Karpas-422 (cell line): ENCODE results near the gene SPATA21. TPM values are rescaled to one million over a fixed set of nuclear protein-coding genes. Genes with fewer than 3 reads are reported as not detected.

Source experiments
- DNase-seq: peaks from one replicate; pipeline ENCODE4 v3.0.0-alpha.2; 2015
- H2AFZ ChIP-seq: fragments of 200-600 bp; sonication (generic); 2 replicates; pipeline ENCODE4 v1.6.1; 2014; ENCODE audit warnings: antibody characterized with exemption, low read length, mixed read lengths
- H3K27ac ChIP-seq: fragments of 200-600 bp; sonication (generic); 2 replicates; pipeline ENCODE4 v1.5.1; 2014; ENCODE audit warnings: mild to moderate bottlenecking, low read length, moderate library complexity
- H3K27me3 ChIP-seq: fragments of 200-600 bp; sonication (generic); 2 replicates; pipeline ENCODE4 v1.6.1; 2014; ENCODE audit warnings: low read length, mixed read lengths
- H3K36me3 ChIP-seq: fragments of 200-600 bp; sonication (generic); 2 replicates; pipeline ENCODE4 v1.6.1; 2014; ENCODE audit warnings: low read length, mixed read lengths; ENCODE audit not compliant: insufficient read depth
- H3K4me1 ChIP-seq: fragments of 200-600 bp; sonication (generic); 2 replicates; pipeline ENCODE4 v1.6.1; 2014; ENCODE audit warnings: mild to moderate bottlenecking, low read length, mixed read lengths
- H3K4me2 ChIP-seq: fragments of 200-600 bp; sonication (generic); 2 replicates; pipeline ENCODE4 v1.6.1; 2014; ENCODE audit warnings: low read length, low read depth, mild to moderate bottlenecking; ENCODE audit not compliant: poor library complexity, severe bottlenecking
- H3K4me3 ChIP-seq: fragments of 200-600 bp; sonication (generic); 2 replicates; pipeline ENCODE4 v1.5.1; 2014; ENCODE audit warnings: mild to moderate bottlenecking, antibody characterized with exemption, low read length, mixed read lengths
- H3K79me2 ChIP-seq: fragments of 200-600 bp; sonication (generic); 2 replicates; pipeline ENCODE4 v1.6.1; 2014; ENCODE audit warnings: mild to moderate bottlenecking, low read length, mixed read lengths
- H3K9ac ChIP-seq: fragments of 200-600 bp; sonication (generic); 2 replicates; pipeline ENCODE4 v1.6.0; 2014; ENCODE audit warnings: low read length
- H3K9me2 ChIP-seq: fragments of 200-600 bp; sonication (generic), shearing (Covaris generic); replicated peaks from 2 replicates; pipeline ENCODE4 v1.6.0; 2014; ENCODE audit warnings: mild to moderate bottlenecking, low read length, moderate library complexity; ENCODE audit not compliant: insufficient read depth
- H3K9me3 ChIP-seq: fragments of 300-700, 200-600 bp; sonication (generic); 2 replicates; pipeline ENCODE4 v1.6.1; 2014; ENCODE audit warnings: low read length, mixed read lengths
- H4K20me1 ChIP-seq: fragments of 200-600 bp; sonication (generic); 2 replicates; pipeline ENCODE4 v1.6.1; 2014; ENCODE audit warnings: mild to moderate bottlenecking, antibody characterized with exemption, low read length, low read depth; ENCODE audit not compliant: insufficient read depth
- total RNA-seq: library from RNA; depleted of rRNA; stranded (reverse); fragments of >200 nt; shearing (Covaris generic); gene quantifications from 2 replicates; pipeline ENCODE4 v1.2.3, GENCODE V29; 2014; ENCODE audit warnings: low replicate concordance

SPATA21 gene
- total RNA-seq, 1 experiment from 2014 or later, result 1.2 TPM

DNA sequence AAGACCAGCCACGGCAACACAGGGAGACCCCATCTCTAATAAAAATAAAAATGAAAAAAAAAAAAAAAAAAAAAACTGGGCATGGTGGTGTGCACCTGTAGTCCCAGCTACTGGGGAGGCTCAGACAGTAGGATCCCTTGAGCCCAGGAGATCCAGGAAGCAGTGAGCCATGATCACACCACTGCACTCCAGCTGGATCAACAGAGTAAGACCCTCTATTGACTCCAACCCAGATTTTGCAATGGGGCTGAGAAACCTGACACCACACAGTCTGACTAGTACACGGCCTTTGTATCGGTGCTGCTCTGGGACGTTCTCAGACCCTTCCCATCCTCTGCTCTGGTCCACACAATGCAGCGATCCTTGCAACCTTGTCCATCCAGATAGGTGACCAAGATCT, 31.8 kb downstream of the SPATA21 start:
- H3K36me3 ChIP-seq, result no peaks in the 10 kb centered on the region

DNA sequence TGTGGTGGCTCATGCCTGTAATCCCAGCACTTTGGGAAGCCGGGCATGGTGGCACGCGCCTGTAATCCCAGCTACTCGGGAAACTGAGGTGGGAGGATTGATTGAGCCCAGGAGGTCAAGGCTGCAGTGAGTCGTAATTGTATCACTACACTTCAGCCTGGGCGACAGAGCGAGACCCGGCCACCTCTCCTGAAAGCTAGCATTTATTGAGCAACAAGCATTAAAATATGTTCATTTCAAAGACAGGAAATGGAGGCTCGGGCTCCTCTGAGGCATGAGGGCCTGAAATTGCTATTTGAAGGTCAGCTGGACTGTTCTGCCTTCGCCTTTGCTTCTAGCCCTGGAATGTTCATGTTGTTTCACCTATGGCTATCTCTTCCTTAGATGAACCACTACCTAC, 34.5 kb downstream of the SPATA21 start:
- H4K20me1 ChIP-seq, result peaks cover 5% of the 10 kb centered on the region; the same call in 1 of the 2 replicates
- no peak overlapping the region for H3K4me2 ChIP-seq
- no peak overlapping the region for H3K27ac ChIP-seq
- H3K36me3 ChIP-seq, result 0 out of 2 replicates have a peak, but pooled peaks cover 3% of the 10 kb centered on the region
- no peak overlapping the region for H3K9ac ChIP-seq
- H3K4me3 ChIP-seq, result no peak overlapping the region
- no peaks in the 10 kb centered on the region for H3K27me3 ChIP-seq
- H3K9me3 ChIP-seq, result no peaks in the 10 kb centered on the region
- no peak overlapping the region for H2AFZ ChIP-seq
- H3K9me2 ChIP-seq, result no peaks in the 10 kb centered on the region
- DNase-seq, result no peak
- no peaks in the 10 kb centered on the region for H3K79me2 ChIP-seq
- H3K4me1 ChIP-seq, result peaks cover 17% of the 10 kb centered on the region

More for the DNA sequence above, 31.8 kb downstream of the SPATA21 start:
- no peak overlapping the region for H3K9ac ChIP-seq
- H3K27ac ChIP-seq, result no peak overlapping the region
- no peaks in the 10 kb centered on the region for H3K79me2 ChIP-seq
- H3K9me3 ChIP-seq, result no peaks in the 10 kb centered on the region
- H3K4me2 ChIP-seq, result no peak overlapping the region
- H3K4me1 ChIP-seq, result peaks cover 3% of the 10 kb centered on the region; the same call in 1 of the 2 replicates
- H3K9me2 ChIP-seq, result no peaks in the 10 kb centered on the region
- H3K27me3 ChIP-seq, result no peaks in the 10 kb centered on the region
- H2AFZ ChIP-seq, result no peak overlapping the region
- no peaks in the 10 kb centered on the region for H4K20me1 ChIP-seq
- DNase-seq, result no peak
- no peak overlapping the region for H3K4me3 ChIP-seq

DNA sequence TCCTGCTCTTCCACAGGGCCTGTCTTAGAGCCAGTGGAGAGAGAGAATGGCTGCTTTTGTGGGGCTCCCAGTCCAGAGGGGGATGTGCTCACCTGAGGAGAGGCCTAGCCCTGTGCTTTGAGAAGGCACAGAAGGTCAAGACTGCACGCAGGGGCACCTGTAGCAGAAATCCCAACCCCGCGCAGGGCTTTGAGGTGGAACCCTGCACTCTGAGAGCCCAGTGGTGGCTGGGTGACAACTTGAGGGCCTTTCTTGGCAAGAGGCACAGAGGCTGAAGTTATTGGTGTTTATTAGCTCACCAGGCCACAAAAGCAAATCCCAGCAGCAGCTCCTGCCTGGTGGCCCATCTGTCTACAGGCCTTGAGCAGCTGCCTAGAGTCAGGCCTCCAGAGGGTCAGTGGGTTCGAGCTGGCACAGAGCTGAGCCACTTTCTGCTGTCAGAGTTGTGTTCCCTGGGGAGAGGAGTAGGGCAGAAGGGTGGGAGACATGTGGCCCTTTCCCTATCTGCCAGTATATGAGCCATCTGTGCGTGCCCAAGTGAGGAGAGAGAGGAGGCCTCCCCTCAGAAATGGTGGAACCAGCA, 38.8 kb downstream of the SPATA21 start:
- no peak overlapping the region for H2AFZ ChIP-seq
- DNase-seq, result no peak
- H3K4me1 ChIP-seq, result peaks cover 28% of the 10 kb centered on the region
- H3K36me3 ChIP-seq, result peaks cover 23% of the 10 kb centered on the region; the same call in 1 of the 2 replicates
- no peaks in the 10 kb centered on the region for H3K9me2 ChIP-seq
- peaks cover 16% of the 10 kb centered on the region for H4K20me1 ChIP-seq
- H3K9ac ChIP-seq, result no peak overlapping the region
- H3K27me3 ChIP-seq, result no peaks in the 10 kb centered on the region
- H3K4me3 ChIP-seq, result no peak overlapping the region
- H3K4me2 ChIP-seq, result no peak overlapping the region
- H3K27ac ChIP-seq, result no peak overlapping the region
- no peaks in the 10 kb centered on the region for H3K9me3 ChIP-seq
- H3K79me2 ChIP-seq, result peaks cover 14% of the 10 kb centered on the region

DNA sequence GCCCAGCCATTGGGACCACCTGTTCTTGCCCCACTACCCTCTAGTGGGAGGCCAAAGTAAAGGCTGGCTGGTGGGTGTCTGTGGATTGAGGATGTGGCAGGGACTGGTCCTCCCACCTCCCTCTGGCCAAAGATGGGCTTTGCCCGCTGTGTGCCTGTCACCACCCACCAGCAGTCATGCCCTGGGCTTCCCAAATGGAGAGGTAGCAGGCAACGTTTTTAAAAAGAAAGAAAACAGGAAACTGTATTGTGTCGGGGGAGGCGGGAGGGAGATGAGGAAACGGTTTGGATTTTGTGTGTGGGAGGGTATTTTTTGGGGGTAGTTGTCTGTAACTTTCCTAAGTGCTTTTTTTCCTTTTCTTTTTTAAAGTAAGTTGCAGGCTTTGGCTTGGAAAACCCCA, 40.1 kb downstream of the SPATA21 start:
- Histone ChIP-seq H3K9me3 (no peaks in the 10 kb centered on the region), H3K9me2 (no peaks in the 10 kb centered on the region), H3K4me1 (peaks cover 28% of the 10 kb centered on the region), H3K79me2 (peaks cover 27% of the 10 kb centered on the region), H3K27ac (no peak overlapping the region), H2AFZ (no peak overlapping the region), H3K27me3 (no peaks in the 10 kb centered on the region), H3K4me3 (no peak overlapping the region), H3K9ac (no peak overlapping the region), H3K36me3 (peaks cover 23% of the 10 kb centered on the region; the same call in 1 of the 2 replicates), H3K4me2 (no peak overlapping the region), H4K20me1 (peaks cover 30% of the 10 kb centered on the region)
- no peak for DNase-seq

DNA sequence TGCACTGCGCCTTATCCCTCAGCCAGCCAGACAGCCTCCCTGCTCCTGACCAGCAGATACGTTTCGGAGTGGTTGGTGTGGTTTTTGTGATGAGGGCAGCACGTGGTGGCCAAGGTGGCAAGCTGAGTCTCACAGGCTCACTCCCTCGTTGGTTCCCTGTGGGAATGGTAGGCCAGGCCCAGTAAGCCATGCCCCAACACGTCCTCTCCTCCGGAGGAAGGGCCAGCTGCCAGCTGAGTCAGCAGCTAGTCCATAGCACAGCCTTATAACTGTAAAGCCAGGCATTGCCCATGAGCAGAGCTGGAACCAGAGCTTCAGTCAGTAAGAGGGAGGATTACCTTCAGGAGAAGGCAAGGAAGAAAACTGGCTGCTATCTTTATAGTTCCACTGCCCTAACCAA, 40.6 kb downstream of the SPATA21 start:
- H3K4me3 ChIP-seq, result no peak overlapping the region
- H3K4me1 ChIP-seq, result peaks cover 28% of the 10 kb centered on the region
- H3K36me3 ChIP-seq, result peaks cover 23% of the 10 kb centered on the region; the same call in 1 of the 2 replicates
- no peaks in the 10 kb centered on the region for H3K9me2 ChIP-seq
- no peaks in the 10 kb centered on the region for H3K9me3 ChIP-seq
- DNase-seq, result no peak
- H3K27ac ChIP-seq, result no peak overlapping the region
- H3K27me3 ChIP-seq, result no peaks in the 10 kb centered on the region
- no peak overlapping the region for H2AFZ ChIP-seq
- H4K20me1 ChIP-seq, result peaks cover 35% of the 10 kb centered on the region
- H3K9ac ChIP-seq, result no peak overlapping the region
- H3K4me2 ChIP-seq, result no peak overlapping the region
- peaks cover 32% of the 10 kb centered on the region for H3K79me2 ChIP-seq

DNA sequence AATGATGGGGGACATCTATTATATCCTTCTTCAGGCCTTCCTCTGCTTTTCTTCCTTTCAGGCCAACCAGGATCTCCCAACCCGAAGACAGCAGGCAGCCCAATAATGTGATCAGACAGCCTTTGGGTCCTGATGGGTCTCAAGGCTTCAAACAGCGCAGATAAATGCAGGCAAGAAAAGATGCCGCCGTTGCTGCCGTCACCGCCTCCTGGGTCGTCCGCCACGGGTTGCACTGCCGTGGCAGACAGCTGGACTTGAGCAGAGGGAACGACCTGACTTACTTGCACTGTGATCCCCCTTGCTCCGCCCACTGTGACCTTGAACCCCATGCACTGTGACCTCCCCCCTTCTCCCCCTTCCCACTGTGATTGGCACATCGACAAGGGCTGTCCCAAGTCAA, 42.2 kb downstream of the SPATA21 start:
- H3K4me1 ChIP-seq, result peaks cover 29% of the 10 kb centered on the region
- no peak for DNase-seq
- H3K27me3 ChIP-seq, result no peaks in the 10 kb centered on the region
- peaks cover 49% of the 10 kb centered on the region for H3K79me2 ChIP-seq
- no peak overlapping the region for H3K9ac ChIP-seq
- no peak overlapping the region for H3K4me3 ChIP-seq
- H3K27ac ChIP-seq, result no peak overlapping the region
- no peak overlapping the region for H3K4me2 ChIP-seq
- peaks cover 23% of the 10 kb centered on the region; the same call in 1 of the 2 replicates for H3K36me3 ChIP-seq
- H4K20me1 ChIP-seq, result peaks cover 51% of the 10 kb centered on the region
- H3K9me2 ChIP-seq, result no peaks in the 10 kb centered on the region
- H3K9me3 ChIP-seq, result no peaks in the 10 kb centered on the region
- no peak overlapping the region for H2AFZ ChIP-seq

DNA sequence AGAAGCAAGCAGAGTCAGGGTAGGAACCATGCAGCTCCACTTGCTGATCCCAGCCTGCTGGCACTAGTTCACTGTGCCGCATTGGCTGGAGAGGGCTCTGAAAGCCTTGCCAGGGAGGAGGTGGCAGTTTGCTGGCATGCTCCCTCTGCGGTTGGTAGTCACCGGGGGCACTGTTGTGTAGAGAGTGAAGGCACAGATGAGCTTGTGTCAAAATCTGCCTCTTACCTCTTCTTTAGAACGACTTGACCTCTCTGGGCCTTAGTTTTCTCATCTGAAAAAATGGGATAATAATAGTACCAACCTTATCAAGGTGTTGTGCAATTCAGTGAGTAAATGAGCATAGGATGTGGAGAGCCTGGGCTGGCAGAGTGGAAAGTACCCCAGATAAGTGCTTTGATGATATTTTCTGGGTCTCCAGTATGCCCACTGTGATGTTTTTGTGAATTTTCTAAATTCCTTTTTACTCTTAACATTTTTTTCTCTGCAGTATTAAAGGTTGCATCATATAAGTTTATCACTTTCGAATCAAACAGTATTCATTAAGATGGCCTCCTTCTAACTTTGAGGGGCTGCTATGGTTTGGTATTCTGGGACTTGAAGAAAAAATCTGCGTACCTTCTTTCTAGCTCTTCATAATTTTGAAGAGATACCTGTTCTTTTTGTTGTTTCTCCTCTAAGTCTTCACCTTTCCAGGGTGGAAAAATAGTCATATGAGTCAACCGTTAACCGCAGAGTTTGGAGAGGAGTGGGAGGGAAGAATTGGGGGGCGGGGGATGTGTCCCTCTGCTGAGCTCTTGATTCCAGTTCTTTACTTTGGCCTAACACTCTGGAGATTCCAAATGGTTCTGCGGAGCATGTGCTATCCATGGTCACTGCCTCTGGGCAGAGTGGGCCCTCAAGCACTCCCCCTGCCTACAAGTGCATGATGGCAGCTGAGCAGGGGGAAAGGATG, 43.4 kb downstream of the SPATA21 start:
- Histone ChIP-seq H3K36me3 (peaks cover 20% of the 10 kb centered on the region; the same call in 1 of the 2 replicates), H4K20me1 (peaks cover 56% of the 10 kb centered on the region), H3K9ac (no peak overlapping the region), H2AFZ (no peak overlapping the region), H3K4me3 (no peak overlapping the region), H3K4me2 (no peak overlapping the region), H3K9me2 (no peaks in the 10 kb centered on the region), H3K4me1 (peaks cover 25% of the 10 kb centered on the region), H3K79me2 (peaks cover 56% of the 10 kb centered on the region), H3K27me3 (no peaks in the 10 kb centered on the region), H3K9me3 (no peaks in the 10 kb centered on the region), H3K27ac (no peak overlapping the region)
- no peak for DNase-seq
